GM12865 (cell line): Measurements from ENCODE around the gene TPT1.

Experiments
- DNase-seq: peaks from one replicate; pipeline ENCODE4 v3.0.0; 2010; ENCODE audit warnings: low read depth
- H3K4me3 ChIP-seq: 2 replicates; pipeline ENCODE4 v1.5.1; 2011; ENCODE audit warnings: mild to moderate bottlenecking, low read depth, low read length, control low read depth
- TF ChIP-seq, protein P1 (sequence below): IDR thresholded peaks from 2 replicates; pipeline ENCODE4 v1.5.1; 2011; ENCODE audit warnings: low read length, control low read depth, low read depth, inconsistent platforms; ENCODE audit not compliant: insufficient read depth; ENCODE audit errors: missing control alignments

Gene TPT1

DNA sequence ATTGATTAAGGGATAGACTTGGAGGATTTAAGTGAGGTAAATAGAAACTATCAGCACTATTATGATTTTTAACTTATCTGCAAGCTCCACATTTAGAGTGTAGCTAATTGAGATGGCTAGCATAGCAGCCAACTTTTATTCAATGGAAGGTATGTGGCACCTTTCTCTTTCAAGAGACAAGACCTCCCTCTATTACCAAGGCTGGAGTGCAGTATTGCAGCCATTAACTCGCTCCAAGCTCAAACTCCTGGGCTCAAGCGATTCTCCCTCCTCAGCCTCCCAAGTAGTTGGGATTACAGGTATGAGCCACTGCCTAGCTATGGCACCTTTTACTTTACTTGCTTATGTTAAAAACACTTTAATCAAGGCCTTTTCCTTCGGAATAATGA lies 8.2 kb downstream of the TPT1 start:
- no peak overlapping the region for H3K4me3 ChIP-seq
- no peak for DNase-seq
- TF ChIP-seq, protein P1, sequence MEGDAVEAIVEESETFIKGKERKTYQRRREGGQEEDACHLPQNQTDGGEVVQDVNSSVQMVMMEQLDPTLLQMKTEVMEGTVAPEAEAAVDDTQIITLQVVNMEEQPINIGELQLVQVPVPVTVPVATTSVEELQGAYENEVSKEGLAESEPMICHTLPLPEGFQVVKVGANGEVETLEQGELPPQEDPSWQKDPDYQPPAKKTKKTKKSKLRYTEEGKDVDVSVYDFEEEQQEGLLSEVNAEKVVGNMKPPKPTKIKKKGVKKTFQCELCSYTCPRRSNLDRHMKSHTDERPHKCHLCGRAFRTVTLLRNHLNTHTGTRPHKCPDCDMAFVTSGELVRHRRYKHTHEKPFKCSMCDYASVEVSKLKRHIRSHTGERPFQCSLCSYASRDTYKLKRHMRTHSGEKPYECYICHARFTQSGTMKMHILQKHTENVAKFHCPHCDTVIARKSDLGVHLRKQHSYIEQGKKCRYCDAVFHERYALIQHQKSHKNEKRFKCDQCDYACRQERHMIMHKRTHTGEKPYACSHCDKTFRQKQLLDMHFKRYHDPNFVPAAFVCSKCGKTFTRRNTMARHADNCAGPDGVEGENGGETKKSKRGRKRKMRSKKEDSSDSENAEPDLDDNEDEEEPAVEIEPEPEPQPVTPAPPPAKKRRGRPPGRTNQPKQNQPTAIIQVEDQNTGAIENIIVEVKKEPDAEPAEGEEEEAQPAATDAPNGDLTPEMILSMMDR: no peak

DNA sequence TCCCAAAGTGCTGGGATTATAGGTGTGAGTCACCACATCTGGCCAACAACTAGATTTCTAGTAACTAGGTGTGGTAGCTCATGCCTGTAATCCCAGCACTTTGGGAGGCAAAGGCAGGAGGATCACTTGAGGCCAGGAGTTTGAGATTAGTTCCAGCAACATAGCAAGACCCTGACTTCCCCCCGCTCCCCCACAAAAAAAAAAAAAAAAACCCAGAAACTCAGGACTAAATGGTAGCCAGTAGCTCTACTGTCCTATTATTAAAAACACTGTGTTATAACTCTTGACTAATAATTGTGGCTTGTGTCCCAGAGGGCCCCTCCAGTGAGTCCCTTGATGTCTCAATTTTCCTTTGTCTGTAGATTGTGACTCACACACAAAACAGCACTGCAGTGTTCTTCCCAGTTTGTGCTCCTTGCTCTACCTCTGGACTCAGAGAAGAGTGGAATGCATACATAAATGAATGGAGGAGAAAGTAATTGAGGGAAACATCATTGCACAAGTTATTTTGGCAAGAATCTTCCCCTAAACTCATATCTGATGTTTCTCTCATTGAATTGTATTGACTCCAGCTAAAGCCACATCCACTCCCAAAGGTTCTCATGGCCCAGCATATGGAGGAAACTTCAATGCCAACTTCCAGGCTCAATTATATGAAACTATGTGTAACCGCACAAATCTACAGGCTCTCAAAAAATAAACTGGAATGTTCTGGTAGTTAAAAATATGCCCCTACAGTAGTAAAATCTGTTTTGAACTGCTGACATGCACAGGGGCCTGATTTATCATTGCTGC lies 8.8 kb downstream of the TPT1 start:
- TF ChIP-seq, protein P1: no peak
- H3K4me3 ChIP-seq: no peak overlapping the region
- DNase-seq: no peak

GRCh38 chr13:45331692-45332035 lies 9.3 kb downstream of the TPT1 start:
- no peak for DNase-seq
- TF ChIP-seq, protein P1: no peak

DNA sequence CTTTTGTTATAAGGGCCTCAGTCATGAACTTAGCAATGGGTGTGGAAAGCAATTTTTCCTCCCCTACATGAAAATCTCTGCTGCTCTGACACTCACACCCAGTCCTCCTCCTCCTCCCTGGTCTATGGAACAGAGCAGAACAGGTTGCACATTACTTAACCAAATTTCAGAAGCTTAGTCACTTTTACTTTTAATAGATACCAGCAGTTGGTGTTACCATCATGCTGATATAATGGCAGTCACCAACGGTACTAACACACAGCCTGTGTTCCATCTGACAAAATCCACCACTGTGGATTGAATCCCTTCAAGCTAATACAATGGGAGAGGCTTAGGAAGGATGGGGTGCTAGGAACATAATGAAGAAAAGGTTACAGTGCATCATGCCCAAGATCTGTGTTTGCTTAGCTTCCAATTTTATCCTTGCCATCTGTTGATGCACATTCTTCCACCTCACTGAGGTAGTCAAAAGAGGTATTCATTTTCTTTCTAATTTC lies 9.8 kb downstream of the TPT1 start:
- TF ChIP-seq, protein P1: no peak
- DNase-seq: no peak

More at GRCh38 chr13:45331692-45332035, 9.3 kb downstream of the TPT1 start:
- no peak overlapping the region for H3K4me3 ChIP-seq

GRCh38 chr13:45328661-45329111 lies 12.3 kb downstream of the TPT1 start:
- TF ChIP-seq, protein P1: no peak
- DNase-seq: no peak
- no peak overlapping the region for H3K4me3 ChIP-seq

More for the DNA sequence above, 9.8 kb downstream of the TPT1 start:
- H3K4me3 ChIP-seq: no peak overlapping the region

DNA sequence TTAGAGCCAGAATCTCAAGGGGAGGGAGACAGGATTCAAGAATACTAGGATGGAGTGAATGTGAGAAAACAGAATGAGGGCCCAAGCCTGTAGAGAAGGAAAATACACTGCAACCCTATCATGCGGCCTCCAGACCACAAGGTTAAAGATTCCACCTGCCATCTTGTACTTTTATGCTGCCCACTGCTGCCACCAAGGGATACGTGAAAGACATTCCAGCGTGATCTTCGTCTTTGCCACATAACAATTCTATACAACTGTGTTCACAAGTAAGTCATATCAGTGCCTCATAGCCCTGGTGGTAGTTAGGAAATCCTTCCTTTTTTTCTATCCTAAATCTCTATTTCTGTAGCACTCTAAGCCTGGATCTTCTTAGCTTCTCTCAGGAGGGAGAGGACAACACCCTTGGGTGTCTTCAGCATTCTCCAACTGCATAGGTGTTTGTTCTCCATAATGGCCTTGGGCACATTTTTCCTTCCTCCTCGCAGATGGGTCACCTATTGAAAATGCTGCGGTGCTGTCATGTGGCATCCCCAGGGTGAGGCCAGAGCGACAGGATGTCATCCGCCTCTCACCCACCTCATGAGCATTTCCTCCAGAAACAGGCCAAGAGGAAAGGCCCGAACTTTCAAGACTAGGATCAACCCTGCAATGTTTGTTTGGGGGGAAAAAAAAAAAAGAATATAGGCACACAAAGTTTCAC lies 13.6 kb downstream of the TPT1 start:
- no peak for DNase-seq
- TF ChIP-seq, protein P1: no peak
- no peak overlapping the region for H3K4me3 ChIP-seq
